IPS-11a (cell line): ENCODE measurements around the gene METTL9.
"Not testable (repeated sequence)": the region's sequence is repeated elsewhere in the genome, so short reads cannot be mapped to it uniquely, and the experiment has no call there.

ENCODE experiments used
- H3K4me3 ChIP-seq: one replicate; pipeline ENCODE4 v1.5.1; 2013; ENCODE audit warnings: low read depth, low read length, control low read depth

The METTL9 gene

GRCh38 chr16:21573506-21573905, 25.9 kb upstream of the METTL9 start:
- not testable (repeated sequence) for H3K4me3 ChIP-seq

- H3K4me3 ChIP-seq: no peak overlapping the region
These were observed 25.0 kb upstream of the METTL9 start for GRCh38 chr16:21574372-21574771.

GRCh38 chr16:21576323-21576722, 23.1 kb upstream of the METTL9 start:
- not testable (repeated sequence) for H3K4me3 ChIP-seq

GRCh38 chr16:21577487-21577886, 21.9 kb upstream of the METTL9 start:
- not testable (repeated sequence) for H3K4me3 ChIP-seq

DNA sequence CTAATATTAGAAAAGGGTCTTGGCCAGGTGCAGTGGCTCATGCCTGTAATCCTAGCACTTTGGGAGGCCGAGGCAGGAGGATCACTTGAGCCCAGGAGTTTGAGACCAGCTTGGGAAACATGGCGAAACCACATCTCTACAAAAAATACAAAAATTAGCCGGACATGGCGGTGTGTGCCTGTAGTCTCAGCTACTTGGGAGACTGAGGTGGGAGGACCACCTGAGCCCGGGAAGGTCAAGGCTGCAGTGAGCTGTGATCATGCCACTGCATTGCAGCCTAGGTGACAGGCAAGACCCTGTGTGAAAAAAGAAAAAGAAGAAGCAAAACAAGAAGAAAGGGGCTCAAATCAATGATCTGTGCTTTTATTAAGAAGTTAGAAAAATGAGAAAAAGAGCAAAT, 21.1 kb upstream of the METTL9 start:
- not testable (repeated sequence) for H3K4me3 ChIP-seq

GRCh38 chr16:21580131-21580530, 19.2 kb upstream of the METTL9 start:
- H3K4me3 ChIP-seq: not testable (repeated sequence)

DNA sequence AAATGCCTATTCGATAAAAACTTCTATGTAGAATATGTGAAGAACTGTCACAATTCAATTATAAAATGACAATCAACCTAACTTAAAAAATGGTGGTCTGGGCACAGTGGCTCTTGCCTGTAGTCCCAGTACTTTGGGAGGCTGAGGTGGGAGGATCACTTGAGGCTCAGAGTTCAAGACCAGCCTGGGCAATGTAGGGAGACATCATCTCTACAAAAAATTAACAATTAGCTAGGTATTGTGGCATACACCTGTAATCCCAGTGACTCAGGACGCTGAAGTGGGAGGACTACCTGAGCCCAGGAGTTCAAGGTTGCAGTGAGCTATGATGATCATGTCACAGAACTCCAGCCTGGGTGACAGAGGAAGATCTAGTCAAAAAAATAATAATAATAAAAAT, 18.6 kb upstream of the METTL9 start:
- H3K4me3 ChIP-seq: no peak overlapping the region

GRCh38 chr16:21584817-21585216, 14.6 kb upstream of the METTL9 start:
- H3K4me3 ChIP-seq: no peak overlapping the region

- not testable (repeated sequence) for H3K4me3 ChIP-seq
These were observed 10.8 kb upstream of the METTL9 start for GRCh38 chr16:21588593-21588992.

GRCh38 chr16:21589551-21589950, 9.8 kb upstream of the METTL9 start:
- H3K4me3 ChIP-seq: no peak overlapping the region

DNA sequence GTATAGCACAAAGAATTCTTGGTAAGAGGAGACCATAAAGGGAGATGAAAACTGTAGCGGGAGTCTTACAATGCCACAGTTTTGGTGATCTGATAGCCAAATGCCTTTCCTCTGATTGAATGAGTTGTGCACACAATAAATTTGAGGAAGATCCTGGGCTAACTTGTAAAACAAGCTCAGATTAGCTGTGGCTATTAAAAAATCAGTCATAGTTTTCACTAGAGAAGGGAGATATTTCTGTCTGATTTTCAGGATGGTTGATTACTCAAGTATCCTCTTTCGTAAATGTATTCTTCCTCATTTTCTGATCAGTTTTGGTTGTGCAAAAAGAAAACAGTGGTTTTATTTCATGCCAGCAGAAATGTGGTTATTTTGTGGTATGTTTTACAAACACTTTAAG, 9.1 kb upstream of the METTL9 start:
- H3K4me3 ChIP-seq: no peak overlapping the region

DNA sequence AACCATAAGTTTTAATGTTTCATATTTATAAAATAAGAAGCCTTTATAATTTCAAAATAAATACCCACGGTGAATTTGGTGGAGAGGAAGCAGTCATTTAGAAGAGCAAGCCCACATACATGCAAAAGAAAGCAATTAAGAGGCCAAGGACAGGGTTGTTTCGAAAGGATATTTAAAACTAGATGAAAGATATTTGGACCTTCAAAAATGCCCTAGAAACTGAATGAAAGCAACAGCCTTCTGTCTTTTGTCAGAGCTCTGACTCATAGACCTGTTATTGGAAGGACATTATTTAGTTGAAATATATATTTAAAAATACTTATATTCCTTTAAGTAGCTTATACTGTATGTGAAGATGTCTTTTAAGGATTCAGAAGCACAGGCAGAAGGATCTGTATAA, 8.6 kb upstream of the METTL9 start:
- H3K4me3 ChIP-seq: no peak overlapping the region

- H3K4me3 ChIP-seq: no peak overlapping the region
These were observed 7.2 kb upstream of the METTL9 start for GRCh38 chr16:21592191-21592590.

DNA sequence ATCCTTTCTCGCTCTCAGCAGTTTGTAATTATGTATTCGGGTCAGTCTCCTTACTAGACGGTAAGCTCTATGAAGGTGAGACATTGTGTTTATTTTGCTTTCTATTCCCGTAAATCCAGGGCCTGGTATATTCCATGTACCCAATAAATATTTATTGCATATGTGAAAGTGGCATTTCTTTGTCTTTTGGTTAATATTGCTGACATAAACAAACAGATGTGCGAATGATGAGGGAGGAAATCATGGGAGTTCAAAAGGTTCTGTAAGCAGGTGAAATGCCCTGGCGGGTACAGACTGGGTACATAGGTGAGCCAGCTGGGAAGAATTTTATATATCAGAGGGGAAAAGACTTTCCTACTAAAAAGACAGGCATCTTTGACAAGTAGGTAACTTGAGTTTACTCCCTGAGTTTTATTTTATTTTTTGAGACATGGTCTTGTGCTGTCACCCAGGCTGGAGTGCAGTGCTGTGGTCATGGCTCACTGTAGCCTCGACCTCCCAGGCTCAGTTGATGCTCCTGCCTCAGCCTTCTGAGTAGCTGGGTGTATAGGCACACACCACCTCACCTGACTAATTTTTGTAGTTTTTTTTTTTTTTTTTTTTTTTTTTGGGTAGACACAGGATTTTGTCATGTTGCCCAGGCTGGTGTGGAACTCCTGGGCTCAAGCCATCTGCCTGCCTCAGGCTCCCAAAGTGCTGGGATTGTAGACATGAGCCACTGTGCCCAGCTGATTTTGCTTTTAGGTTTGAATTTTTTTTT, 5.7 kb upstream of the METTL9 start:
- no peak overlapping the region for H3K4me3 ChIP-seq

GRCh38 chr16:21597561-21598030, 1.8 kb upstream of the METTL9 start:
- H3K4me3 ChIP-seq: no peak overlapping the region

DNA sequence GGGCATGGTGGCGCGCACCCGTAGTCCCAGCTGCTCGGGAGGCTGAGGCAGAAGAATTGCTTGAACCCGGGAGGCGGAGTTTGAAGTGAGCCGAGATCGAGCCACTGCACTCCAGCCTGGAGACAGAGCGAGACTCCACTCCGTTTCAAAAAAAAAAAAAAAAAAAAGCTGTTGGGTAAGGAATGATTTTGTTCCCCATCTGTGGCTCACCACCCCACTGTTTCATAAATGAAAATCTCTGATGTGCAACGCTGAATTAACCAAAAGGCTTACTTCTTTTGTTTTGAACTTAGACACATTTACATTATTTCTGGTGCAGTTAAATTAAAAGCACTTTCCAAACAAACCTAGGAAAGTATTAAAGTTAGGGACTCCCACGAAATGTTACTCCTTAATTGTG, 1.2 kb upstream of the METTL9 start:
- no peak overlapping the region for H3K4me3 ChIP-seq

- peak overlapping the region; percentile 94 for H3K4me3 ChIP-seq
These were observed 666 bp upstream of the METTL9 start for GRCh38 chr16:21598701-21599121.

DNA sequence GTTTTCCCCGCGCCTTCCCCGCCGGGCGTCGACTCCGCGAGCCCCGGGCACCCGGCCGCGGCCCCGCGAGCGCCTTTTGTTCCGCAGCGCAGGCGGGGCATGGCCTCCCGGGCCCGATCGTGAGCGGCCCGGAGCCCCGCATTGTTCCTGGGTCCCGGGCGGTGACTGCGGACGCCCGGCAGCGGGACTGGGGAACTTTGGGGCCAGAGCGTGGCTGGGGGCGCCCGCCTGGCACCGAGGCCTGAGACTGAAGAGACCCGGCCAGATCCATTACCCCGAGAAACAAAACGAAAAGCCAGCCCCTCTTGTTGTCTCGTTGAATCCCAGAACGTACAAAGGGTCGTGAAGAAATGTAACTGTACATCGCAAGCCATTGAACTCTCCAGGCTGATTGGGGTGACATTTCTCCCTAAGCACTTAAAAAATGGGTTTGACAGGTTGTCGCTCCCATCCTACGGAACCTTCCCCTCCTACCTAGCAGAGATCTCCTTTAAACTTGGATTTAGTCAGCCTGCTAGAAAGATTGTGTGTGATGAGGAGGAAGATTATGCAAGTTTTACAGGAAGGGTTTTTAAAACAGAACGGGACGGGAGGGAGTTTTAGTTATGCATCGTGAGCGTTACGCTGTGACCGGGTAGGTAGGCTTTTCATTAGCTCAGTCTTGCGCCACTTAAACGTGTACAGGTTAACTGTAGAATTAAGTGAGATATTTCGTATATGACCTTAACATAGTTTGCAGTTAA, 825 bp downstream of the METTL9 start:
- H3K4me3 ChIP-seq: peak overlapping the region; percentile 59

DNA sequence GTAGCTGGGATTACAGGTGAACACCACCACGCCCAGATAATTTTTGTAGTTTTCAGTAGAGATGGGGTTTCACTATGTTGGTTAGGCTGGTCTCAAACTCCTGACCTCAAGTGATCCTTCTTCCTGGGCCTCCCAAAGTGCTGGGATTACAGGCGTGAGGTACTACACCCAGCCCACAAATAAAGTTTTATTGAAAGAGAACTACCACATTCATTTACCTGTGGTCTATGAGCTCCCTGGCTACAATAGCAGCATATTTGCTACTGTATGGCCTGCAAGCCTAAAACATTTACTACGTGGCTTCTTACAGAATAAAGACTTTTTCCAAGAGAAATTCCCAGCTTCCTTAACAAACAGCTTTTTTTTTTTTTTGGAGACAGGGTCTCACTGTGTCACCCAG, 3.4 kb downstream of the METTL9 start:
- H3K4me3 ChIP-seq: no peak overlapping the region

- no peak overlapping the region for H3K4me3 ChIP-seq
These were observed 4.6 kb downstream of the METTL9 start for GRCh38 chr16:21603928-21604327.

DNA sequence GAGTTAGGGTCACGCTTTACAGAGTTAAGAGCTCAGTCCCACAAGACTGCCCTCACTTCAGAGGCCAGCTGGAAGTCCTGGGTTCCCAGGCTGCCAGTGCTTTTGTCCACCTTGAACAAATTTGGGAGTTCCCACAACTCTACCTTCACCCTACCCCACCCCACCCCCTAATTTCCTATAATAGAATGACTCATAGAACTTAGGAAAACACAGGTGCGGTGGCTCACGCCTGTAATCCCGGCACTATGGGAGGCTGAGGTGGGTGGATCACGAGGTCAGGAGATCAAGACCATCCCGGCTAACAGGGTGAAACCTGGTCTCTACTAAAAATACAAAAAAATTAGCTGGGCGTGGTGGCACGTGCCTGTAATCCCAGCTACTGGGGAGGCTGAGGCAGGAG, 6.5 kb downstream of the METTL9 start:
- not testable (repeated sequence) for H3K4me3 ChIP-seq

- H3K4me3 ChIP-seq: no peak overlapping the region
These were observed 9.4 kb downstream of the METTL9 start for GRCh38 chr16:21608639-21609328.
